ENCODE measurements around the gene SESN3.

Gene SESN3

DNA sequence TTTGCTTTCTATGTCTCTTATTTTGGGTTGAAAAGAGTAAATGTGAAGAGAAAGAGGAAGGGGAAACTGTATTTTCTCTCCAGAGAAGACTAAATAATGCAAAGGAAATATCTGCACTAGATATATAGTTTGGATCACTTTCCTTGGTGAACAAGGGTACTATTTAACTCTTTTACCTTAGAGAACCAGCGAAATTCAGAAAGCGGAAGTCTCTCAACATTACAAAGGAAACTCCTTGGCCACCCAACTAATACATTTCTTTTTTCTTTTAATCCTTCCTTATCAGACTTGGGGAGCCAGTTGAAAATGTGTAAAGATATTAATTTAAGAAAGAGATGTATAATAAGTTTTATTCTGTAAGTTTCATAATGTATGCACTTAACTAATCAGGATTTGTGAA, 64.2 kb downstream of the SESN3 start:
- no peak overlapping the region for H3K9ac ChIP-seq (ENCODE audit: low read length)
- H3K79me2 ChIP-seq (ENCODE audit: low read length), result no peaks in the 10 kb centered on the region
- no peaks in the 10 kb centered on the region for H3K9me3 ChIP-seq (replicated peaks; ENCODE audit: insufficient read depth, low read length)
- H3K27ac ChIP-seq (ENCODE audit: low read length), result no peak overlapping the region
- no peaks in the 10 kb centered on the region for H3K36me3 ChIP-seq (replicated peaks; ENCODE audit: insufficient read depth, low read length)
- no peak overlapping the region for H2AFZ ChIP-seq (ENCODE audit: low read length)
- H3F3A ChIP-seq (ENCODE audit: insufficient read depth, low read length), result no peaks in the 10 kb centered on the region
- TF ChIP-seq EZH2phosphoT487 (IDR thresholded peaks at IDR 0.05; ENCODE audit: low read length) (no peak), CTCF (IDR thresholded peaks at IDR 0.05; ENCODE audit: low read length) (no peak), EZH2 (optimal IDR thresholded peaks at IDR 0.05; ENCODE audit: low read depth, low read length) (no peak)
- H3K27me3 ChIP-seq (replicated peaks; ENCODE audit: insufficient read depth, low read length), result no peaks in the 10 kb centered on the region
- H3K4me2 ChIP-seq (ENCODE audit: low read depth, low read length), result no peak overlapping the region
- no peaks in the 10 kb centered on the region for H4K20me1 ChIP-seq (ENCODE audit: insufficient read depth, low read length)
- no peaks in the 10 kb centered on the region for H3K4me1 ChIP-seq (ENCODE audit: low read length)
- H3K4me3 ChIP-seq (ENCODE audit: low read length), result no peak overlapping the region
- DNase-seq, result no peak
- no peaks in the 10 kb centered on the region for H3K9me2 ChIP-seq (replicated peaks; ENCODE audit: insufficient read depth, low read length)

DNA sequence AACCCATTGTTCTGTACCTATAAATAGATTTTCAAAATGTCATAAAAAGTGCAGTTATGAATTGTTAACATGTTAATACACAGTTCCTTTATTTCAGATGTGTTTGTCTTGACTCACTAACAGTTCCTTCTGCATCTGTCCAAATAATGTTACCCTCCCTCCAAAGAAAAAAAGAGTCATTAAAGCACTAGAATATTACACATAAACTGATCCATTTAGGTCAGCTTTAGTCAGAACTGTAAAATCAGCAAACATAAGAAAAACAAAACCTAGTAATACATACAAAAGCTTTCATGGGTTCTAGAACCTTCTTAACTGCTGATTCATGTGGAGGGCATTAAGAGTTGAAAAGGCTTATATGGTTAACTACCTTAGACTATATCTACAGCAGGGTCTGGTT, 65.4 kb downstream of the SESN3 start:
- H3K4me3 ChIP-seq (ENCODE audit: low read length), result no peak overlapping the region
- H2AFZ ChIP-seq (ENCODE audit: low read length), result no peak overlapping the region
- no peaks in the 10 kb centered on the region for H3K9me3 ChIP-seq (replicated peaks; ENCODE audit: insufficient read depth, low read length)
- no peak overlapping the region for H3K27ac ChIP-seq (ENCODE audit: low read length)
- no peak overlapping the region for H3K9ac ChIP-seq (ENCODE audit: low read length)
- H3K79me2 ChIP-seq (ENCODE audit: low read length), result no peaks in the 10 kb centered on the region
- no peaks in the 10 kb centered on the region for H3F3A ChIP-seq (ENCODE audit: insufficient read depth, low read length)
- no peak for DNase-seq
- TF ChIP-seq CTCF (IDR thresholded peaks at IDR 0.05; ENCODE audit: low read length), result no peak
- no peak for TF ChIP-seq EZH2 (optimal IDR thresholded peaks at IDR 0.05; ENCODE audit: low read depth, low read length)
- no peak for TF ChIP-seq EZH2phosphoT487 (IDR thresholded peaks at IDR 0.05; ENCODE audit: low read length)
- H3K27me3 ChIP-seq (replicated peaks; ENCODE audit: insufficient read depth, low read length), result no peaks in the 10 kb centered on the region
- no peaks in the 10 kb centered on the region for H3K36me3 ChIP-seq (replicated peaks; ENCODE audit: insufficient read depth, low read length)
- H3K4me1 ChIP-seq (ENCODE audit: low read length), result no peaks in the 10 kb centered on the region
- no peak overlapping the region for H3K4me2 ChIP-seq (ENCODE audit: low read depth, low read length)
- H4K20me1 ChIP-seq (ENCODE audit: insufficient read depth, low read length), result no peaks in the 10 kb centered on the region
- H3K9me2 ChIP-seq (replicated peaks; ENCODE audit: insufficient read depth, low read length), result no peaks in the 10 kb centered on the region

- Histone ChIP-seq H3K9ac (ENCODE audit: low read length) (no peak overlapping the region), H3K4me2 (ENCODE audit: low read depth, low read length) (no peak overlapping the region), H3K9me3 (replicated peaks; ENCODE audit: insufficient read depth, low read length) (no peaks in the 10 kb centered on the region), H3K27me3 (replicated peaks; ENCODE audit: insufficient read depth, low read length) (no peaks in the 10 kb centered on the region), H3K9me2 (replicated peaks; ENCODE audit: insufficient read depth, low read length) (no peaks in the 10 kb centered on the region), H3K4me1 (ENCODE audit: low read length) (no peaks in the 10 kb centered on the region), H2AFZ (ENCODE audit: low read length) (no peak overlapping the region), H3K36me3 (replicated peaks; ENCODE audit: insufficient read depth, low read length) (no peaks in the 10 kb centered on the region), H3F3A (ENCODE audit: insufficient read depth, low read length) (no peaks in the 10 kb centered on the region), H3K4me3 (ENCODE audit: low read length) (no peak overlapping the region), H3K79me2 (ENCODE audit: low read length) (no peaks in the 10 kb centered on the region), H4K20me1 (ENCODE audit: insufficient read depth, low read length) (no peaks in the 10 kb centered on the region), H3K27ac (ENCODE audit: low read length) (no peak overlapping the region)
- TF ChIP-seq CTCF (IDR thresholded peaks at IDR 0.05; ENCODE audit: low read length) (no peak), EZH2 (optimal IDR thresholded peaks at IDR 0.05; ENCODE audit: low read depth, low read length) (no peak), EZH2phosphoT487 (IDR thresholded peaks at IDR 0.05; ENCODE audit: low read length) (no peak)
- DNase-seq, result no peak
Observed at GRCh38 chr11:95163106-95163505, 67.9 kb downstream of the SESN3 start.

Data from MM.1S (cell line).